ENCODE measurements around the gene TOP3A. TPM values are rescaled to one million over a fixed set of nuclear protein-coding genes. Genes with fewer than 3 reads are reported as not detected.

Gene TOP3A
- total RNA-seq, 1 experiment from 2014 or later = 56.1 TPM

- TF ChIP-seq, protein P1, sequence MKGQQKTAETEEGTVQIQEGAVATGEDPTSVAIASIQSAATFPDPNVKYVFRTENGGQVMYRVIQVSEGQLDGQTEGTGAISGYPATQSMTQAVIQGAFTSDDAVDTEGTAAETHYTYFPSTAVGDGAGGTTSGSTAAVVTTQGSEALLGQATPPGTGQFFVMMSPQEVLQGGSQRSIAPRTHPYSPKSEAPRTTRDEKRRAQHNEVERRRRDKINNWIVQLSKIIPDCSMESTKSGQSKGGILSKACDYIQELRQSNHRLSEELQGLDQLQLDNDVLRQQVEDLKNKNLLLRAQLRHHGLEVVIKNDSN (CRISPR knock-in tag; IDR thresholded peaks at IDR 0.05) = 0 out of 2 replicates have a peak, but pooled peaks have one; percentile 54
- no peak for TF ChIP-seq RELA (CRISPR knock-in tag; IDR thresholded peaks at IDR 0.05; ENCODE audit: borderline replicate concordance)
- TF ChIP-seq GTF2I (CRISPR knock-in tag; conservative IDR thresholded peaks at IDR 0.05) = no peak
- TF ChIP-seq TEAD1 (CRISPR knock-in tag; IDR thresholded peaks at IDR 0.05) = peak; percentile 47
Measured at GRCh38 chr17:18257982-18258355, 56.8 kb downstream of the TOP3A start (continued).

GRCh38 chr17:18257268-18257981, 57.4 kb downstream of the TOP3A start:
- ATAC-seq (peak; percentile 2), DNase-seq (ENCODE audit: low spot score) (peak; percentile 59)
- TF ChIP-seq CTCF (IDR thresholded peaks at IDR 0.05) (no peak), ETV6 (CRISPR knock-in tag; IDR thresholded peaks at IDR 0.05) (0 out of 2 replicates have a peak, but pooled peaks have one; percentile 29), SMAD3 (CRISPR knock-in tag; IDR thresholded peaks at IDR 0.05; ENCODE audit: borderline replicate concordance) (no peak), ATF3 (CRISPR knock-in tag; conservative IDR thresholded peaks at IDR 0.05) (no peak), FOXK1 (CRISPR knock-in tag; IDR thresholded peaks at IDR 0.05) (no peak), E2F1 (CRISPR knock-in tag; IDR thresholded peaks at IDR 0.05) (no peak), CBFB (CRISPR knock-in tag; IDR thresholded peaks at IDR 0.05; ENCODE audit: low read depth) (no peak), SP1 (CRISPR knock-in tag; conservative IDR thresholded peaks at IDR 0.05) (no peak), KAT7 (CRISPR knock-in tag; IDR thresholded peaks at IDR 0.05; ENCODE audit: borderline replicate concordance) (no peak), ZNF232 (CRISPR knock-in tag; IDR thresholded peaks at IDR 0.05) (no peak), SMAD4 (CRISPR knock-in tag; IDR thresholded peaks at IDR 0.05) (no peak)
- TF ChIP-seq, protein P2, sequence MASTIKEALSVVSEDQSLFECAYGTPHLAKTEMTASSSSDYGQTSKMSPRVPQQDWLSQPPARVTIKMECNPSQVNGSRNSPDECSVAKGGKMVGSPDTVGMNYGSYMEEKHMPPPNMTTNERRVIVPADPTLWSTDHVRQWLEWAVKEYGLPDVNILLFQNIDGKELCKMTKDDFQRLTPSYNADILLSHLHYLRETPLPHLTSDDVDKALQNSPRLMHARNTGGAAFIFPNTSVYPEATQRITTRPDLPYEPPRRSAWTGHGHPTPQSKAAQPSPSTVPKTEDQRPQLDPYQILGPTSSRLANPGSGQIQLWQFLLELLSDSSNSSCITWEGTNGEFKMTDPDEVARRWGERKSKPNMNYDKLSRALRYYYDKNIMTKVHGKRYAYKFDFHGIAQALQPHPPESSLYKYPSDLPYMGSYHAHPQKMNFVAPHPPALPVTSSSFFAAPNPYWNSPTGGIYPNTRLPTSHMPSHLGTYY (CRISPR knock-in tag; IDR thresholded peaks at IDR 0.05) = no peak
- TF ChIP-seq, protein P3, sequence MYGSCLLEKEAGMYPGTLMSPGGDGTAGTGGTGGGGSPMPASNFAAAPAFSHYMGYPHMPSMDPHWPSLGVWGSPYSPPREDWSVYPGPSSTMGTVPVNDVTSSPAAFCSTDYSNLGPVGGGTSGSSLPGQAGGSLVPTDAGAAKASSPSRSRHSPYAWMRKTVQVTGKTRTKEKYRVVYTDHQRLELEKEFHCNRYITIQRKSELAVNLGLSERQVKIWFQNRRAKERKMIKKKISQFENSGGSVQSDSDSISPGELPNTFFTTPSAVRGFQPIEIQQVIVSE (CRISPR knock-in tag; IDR thresholded peaks at IDR 0.05; ENCODE audit: borderline replicate concordance) = no peak
- TF ChIP-seq, protein P4, sequence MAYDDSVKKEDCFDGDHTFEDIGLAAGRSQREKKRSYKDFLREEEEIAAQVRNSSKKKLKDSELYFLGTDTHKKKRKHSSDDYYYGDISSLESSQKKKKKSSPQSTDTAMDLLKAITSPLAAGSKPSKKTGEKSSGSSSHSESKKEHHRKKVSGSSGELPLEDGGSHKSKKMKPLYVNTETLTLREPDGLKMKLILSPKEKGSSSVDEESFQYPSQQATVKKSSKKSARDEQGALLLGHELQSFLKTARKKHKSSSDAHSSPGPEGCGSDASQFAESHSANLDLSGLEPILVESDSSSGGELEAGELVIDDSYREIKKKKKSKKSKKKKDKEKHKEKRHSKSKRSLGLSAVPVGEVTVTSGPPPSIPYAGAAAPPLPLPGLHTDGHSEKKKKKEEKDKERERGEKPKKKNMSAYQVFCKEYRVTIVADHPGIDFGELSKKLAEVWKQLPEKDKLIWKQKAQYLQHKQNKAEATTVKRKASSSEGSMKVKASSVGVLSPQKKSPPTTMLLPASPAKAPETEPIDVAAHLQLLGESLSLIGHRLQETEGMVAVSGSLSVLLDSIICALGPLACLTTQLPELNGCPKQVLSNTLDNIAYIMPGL (CRISPR knock-in tag; IDR thresholded peaks at IDR 0.05) = 0 out of 2 replicates have a peak, but pooled peaks have one; percentile 29
- Mint-ChIP-seq H3K4me1 (peaks cover 29% of the 10 kb centered on the region), H3K9me3 (no peaks in the 10 kb centered on the region), H3K36me3 (peaks cover 33% of the 10 kb centered on the region), H3K27me3 (ENCODE audit: low read depth) (no peaks in the 10 kb centered on the region), H3K27ac (peak overlapping the region; percentile 98), H3K4me3 (peak overlapping the region; percentile 95)
- ChIA-PET CTCF (interaction anchor here (1.2 to 2.5 kb wide), 2 partner anchors 10 to 106 kb away, joined by 4 to 15 read pairs; partner anchors contain the start of gene SHMT1), POLR2A (interaction anchor here (0.9 to 1.7 kb wide), 2 partner anchors 10 to 13 kb away, joined by 6 read pairs; no protein-coding TSS in a partner anchor)

Measured in WTC11 (cell line).